Caco-2 (cell line): ENCODE results near the gene CD38. TPM values are rescaled to one million over a fixed set of nuclear protein-coding genes. Genes with fewer than 3 reads are reported as not detected.

ENCODE experiments used
- BruUV-seq: library from RNA; stranded (reverse); fragments of 400-500 nt; replicated peaks from 2 replicates; lab custom pipeline; 2021; lab: Mats Ljungman, UMichigan
- CTCF ChIA-PET: fragments of 300-600 bp; sonication (Branson Sonifier 250); formaldehyde crosslinking; loops from one replicate; lab custom pipeline; 2022; ENCODE audit warnings: antibody characterized with exemption; lab: Charles Lee
- POLR2A ChIA-PET: fragments of 300-600 bp; sonication (Branson Sonifier 250); formaldehyde crosslinking; loops from one replicate; lab custom pipeline; 2022; ENCODE audit warnings: antibody characterized with exemption; lab: Charles Lee
- DNase-seq, 2 experiments: peaks; one replicate each; pipeline versions ENCODE4 v3.0.0 to v3.0.0-alpha.2; 2020 to 2022
- H3K27me3 ChIP-seq: replicated peaks from 2 replicates; pipeline ENCODE4 v1.6.0; 2011; ENCODE audit warnings: low read length; ENCODE audit not compliant: control insufficient read depth, insufficient read depth
- H3K36me3 ChIP-seq: 2 replicates; pipeline ENCODE4 v1.5.1; 2011; ENCODE audit warnings: low read length; ENCODE audit not compliant: control insufficient read depth, insufficient read depth
- H3K4me1 ChIP-seq: fragments of 250-450 bp; sonication (Bioruptor Pico); 2 replicates; pipeline ENCODE4 v1.5.1; 2020; ENCODE audit warnings: mild to moderate bottlenecking
- H3K4me3 ChIP-seq: 2 replicates; pipeline ENCODE4 v1.5.1; 2011; ENCODE audit warnings: low read depth, mild to moderate bottlenecking, control low read depth, low read length
- H3K9me3 ChIP-seq: fragments of 250-450 bp; sonication (Bioruptor Pico); 2 replicates; pipeline ENCODE4 v1.5.1; 2020; ENCODE audit warnings: mild to moderate bottlenecking, moderate library complexity
- H3K27ac Mint-ChIP-seq: one replicate; pipeline ENCODE4 v1.8.0; 2022; ENCODE audit warnings: mixed read lengths; ENCODE audit not compliant: unreplicated experiment
- H3K27me3 Mint-ChIP-seq: one replicate; pipeline ENCODE4 v1.8.0; 2022; ENCODE audit warnings: mixed read lengths; ENCODE audit not compliant: insufficient read depth, unreplicated experiment
- H3K36me3 Mint-ChIP-seq: one replicate; pipeline ENCODE4 v1.8.0; 2022; ENCODE audit warnings: mild to moderate bottlenecking, mixed read lengths; ENCODE audit not compliant: insufficient read depth, unreplicated experiment
- H3K4me1 Mint-ChIP-seq: one replicate; pipeline ENCODE4 v1.8.0; 2022; ENCODE audit warnings: low read depth, mixed read lengths; ENCODE audit not compliant: unreplicated experiment
- H3K4me3 Mint-ChIP-seq: one replicate; pipeline ENCODE4 v1.8.0; 2022; ENCODE audit warnings: mild to moderate bottlenecking, moderate library complexity, mixed read lengths; ENCODE audit not compliant: unreplicated experiment
- H3K9me3 Mint-ChIP-seq: one replicate; pipeline ENCODE4 v1.8.0; 2022; ENCODE audit warnings: mixed read lengths; ENCODE audit not compliant: unreplicated experiment
- CTCF ChIP-seq, 2 experiments: fragments of 200-600 bp in 1 of 2; IDR thresholded peaks; 1 replicate in 1 of 2; 2 replicates in 1 of 2; pipeline versions ENCODE4 v1.5.1 to v1.8.0; 2011 to 2022; ENCODE audit warnings: antibody characterized with exemption in 1 of 2, control low read depth in 1 of 2, inconsistent platforms in 1 of 2, low read depth in 1 of 2, low read length in 1 of 2, mild to moderate bottlenecking in 1 of 2, moderate library complexity in 1 of 2; ENCODE audit not compliant: insufficient read depth in 1 of 2, severe bottlenecking in 1 of 2, unreplicated experiment in 1 of 2
- intact Hi-C: fragments of 100-400 bp; cut with micrococcal nuclease; formaldehyde crosslinking; loops from one replicate; pipeline ENCODE4 v1.10.0; 2022; ENCODE audit not compliant: unreplicated experiment
- total RNA-seq: library from RNA; stranded (reverse); gene quantifications from 2 replicates; pipeline ENCODE4 v1.2.3, GENCODE V29; 2022

CD38 gene
- total RNA-seq, 1 experiment from 2014 or later = not detected

GRCh38 chr4:15894393-15894792, 116.3 kb downstream of the CD38 start:
- Histone ChIP-seq H3K27me3 (no peaks in the 10 kb centered on the region), H3K4me3 (no peak overlapping the region), H3K36me3 (no peaks in the 10 kb centered on the region), H3K4me1 (peaks cover 4% of the 10 kb centered on the region; the same call in 1 of the 2 replicates), H3K9me3 (no peaks in the 10 kb centered on the region)
- CTCF ChIA-PET = no interaction called here
- no peaks in the 10 kb centered on the region for H3K36me3 Mint-ChIP-seq
- POLR2A ChIA-PET = no interaction called here
- H3K27ac Mint-ChIP-seq = peak overlapping the region; percentile 63
- no peak for DNase-seq
- intact Hi-C loops = no loop called here
- peaks cover 3% of the 10 kb centered on the region for H3K27me3 Mint-ChIP-seq
- H3K9me3 Mint-ChIP-seq = no peaks in the 10 kb centered on the region
- peaks cover 9% of the 10 kb centered on the region for H3K4me1 Mint-ChIP-seq
- no peak overlapping the region for H3K4me3 Mint-ChIP-seq
- no peak for TF ChIP-seq CTCF (IDR thresholded peaks at IDR 0.05; ENCODE audit: insufficient read depth in 1 of 2, low read depth in 1 of 2, low read length in 1 of 2, severe bottlenecking in 1 of 2, unreplicated experiment in 1 of 2)
- no TSS peak for BruUV-seq

GRCh38 chr4:15894921-15895916, 117.1 kb downstream of the CD38 start:
- no peaks in the 10 kb centered on the region for H3K36me3 ChIP-seq
- H3K4me3 ChIP-seq = no peak overlapping the region
- no peak for TF ChIP-seq CTCF (IDR thresholded peaks at IDR 0.05; ENCODE audit: insufficient read depth in 1 of 2, low read depth in 1 of 2, low read length in 1 of 2, severe bottlenecking in 1 of 2, unreplicated experiment in 1 of 2)
- peaks cover 9% of the 10 kb centered on the region for H3K4me1 Mint-ChIP-seq
- ChIA-PET POLR2A (no interaction called here), CTCF (no interaction called here)
- H3K9me3 Mint-ChIP-seq = no peaks in the 10 kb centered on the region
- H3K9me3 ChIP-seq = no peaks in the 10 kb centered on the region
- H3K4me1 ChIP-seq = peaks cover 4% of the 10 kb centered on the region; the same call in 1 of the 2 replicates
- no peaks in the 10 kb centered on the region for H3K36me3 Mint-ChIP-seq
- BruUV-seq = no TSS peak
- peaks cover 3% of the 10 kb centered on the region for H3K27me3 Mint-ChIP-seq
- no peak for DNase-seq
- no peak overlapping the region for H3K27ac Mint-ChIP-seq
- H3K4me3 Mint-ChIP-seq = no peak overlapping the region
- H3K27me3 ChIP-seq = no peaks in the 10 kb centered on the region
- intact Hi-C loops = no loop called here

- TF ChIP-seq CTCF (IDR thresholded peaks at IDR 0.05; ENCODE audit: insufficient read depth in 1 of 2, low read depth in 1 of 2, low read length in 1 of 2, severe bottlenecking in 1 of 2, unreplicated experiment in 1 of 2) = no peak
- no peaks in the 10 kb centered on the region for H3K36me3 ChIP-seq
- BruUV-seq = no TSS peak
- H3K27me3 ChIP-seq = no peaks in the 10 kb centered on the region
- H3K4me1 ChIP-seq = peaks cover 4% of the 10 kb centered on the region; the same call in 1 of the 2 replicates
- ChIA-PET POLR2A (no interaction called here), CTCF (no interaction called here)
- Mint-ChIP-seq H3K36me3 (no peaks in the 10 kb centered on the region), H3K27ac (no peak overlapping the region), H3K4me3 (no peak overlapping the region), H3K4me1 (peaks cover 9% of the 10 kb centered on the region), H3K9me3 (no peaks in the 10 kb centered on the region), H3K27me3 (peaks cover 10% of the 10 kb centered on the region)
- DNase-seq = no peak
- H3K9me3 ChIP-seq = no peaks in the 10 kb centered on the region
- H3K4me3 ChIP-seq = no peak overlapping the region
- intact Hi-C loops = no loop called here
Measured at GRCh38 chr4:15897577-15897976, 119.4 kb downstream of the CD38 start.
